GM21786 (cell line): Measurements from ENCODE around the gene GNAQ.

Experiments used
- ATAC-seq: cut with Tn5 transposase; IDR thresholded peaks from one replicate; pipeline ENCODE4 v1.9.1; 2021; ENCODE audit not compliant: unreplicated experiment

Gene GNAQ

DNA sequence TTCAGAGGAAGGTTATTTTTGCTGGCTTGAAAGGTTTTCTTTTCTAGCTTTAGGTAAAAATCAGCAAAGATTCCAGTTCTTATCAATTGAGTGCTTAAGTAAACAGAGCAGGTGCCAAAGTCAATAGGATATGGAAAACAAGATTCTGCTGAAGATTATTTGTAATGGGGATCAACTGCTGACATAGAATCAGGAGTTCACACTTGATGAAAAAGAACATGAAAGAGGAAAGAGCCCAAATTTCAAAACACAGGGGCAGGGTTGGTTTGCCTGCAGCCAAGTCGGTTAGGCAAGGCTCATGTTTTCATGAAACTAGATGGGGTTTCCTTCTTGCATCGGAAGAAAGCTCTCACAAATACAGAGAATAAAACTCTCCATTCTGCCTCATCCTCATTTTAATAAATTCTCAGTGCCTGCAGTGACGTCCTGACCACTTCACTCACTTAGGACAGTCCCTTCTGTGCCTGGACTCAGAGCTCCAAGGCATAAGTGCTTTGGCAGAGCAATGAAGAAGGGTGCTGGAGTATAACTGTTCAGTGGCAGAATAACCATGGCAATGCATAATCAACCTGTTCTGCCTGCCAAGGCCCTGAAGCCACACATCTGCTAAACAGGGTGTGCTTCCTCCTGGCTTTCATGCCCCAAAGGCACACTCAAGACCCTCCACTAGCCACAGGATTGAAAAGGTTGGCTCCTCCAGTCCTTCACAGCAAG is 179.6 kb downstream of the GNAQ start:
- no peak for ATAC-seq

DNA sequence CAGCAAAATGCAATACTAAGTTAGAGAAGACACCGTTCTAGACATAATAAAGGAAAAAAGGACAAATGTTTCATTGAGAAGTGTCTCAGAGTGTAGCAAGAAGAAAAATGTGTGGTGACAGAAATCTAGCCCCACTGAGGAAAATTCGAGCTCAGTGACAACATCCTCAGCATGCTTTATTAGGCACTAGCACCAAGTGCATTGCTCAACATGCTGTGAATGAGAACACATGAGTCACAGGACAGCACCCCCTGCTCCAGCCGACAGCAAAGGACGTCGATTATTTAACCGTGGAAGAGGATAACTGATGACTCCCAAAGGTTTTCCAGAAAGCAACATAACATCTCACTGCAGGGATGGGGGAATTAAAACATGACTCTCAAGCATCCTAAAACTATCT is 182.7 kb downstream of the GNAQ start:
- no peak for ATAC-seq

DNA sequence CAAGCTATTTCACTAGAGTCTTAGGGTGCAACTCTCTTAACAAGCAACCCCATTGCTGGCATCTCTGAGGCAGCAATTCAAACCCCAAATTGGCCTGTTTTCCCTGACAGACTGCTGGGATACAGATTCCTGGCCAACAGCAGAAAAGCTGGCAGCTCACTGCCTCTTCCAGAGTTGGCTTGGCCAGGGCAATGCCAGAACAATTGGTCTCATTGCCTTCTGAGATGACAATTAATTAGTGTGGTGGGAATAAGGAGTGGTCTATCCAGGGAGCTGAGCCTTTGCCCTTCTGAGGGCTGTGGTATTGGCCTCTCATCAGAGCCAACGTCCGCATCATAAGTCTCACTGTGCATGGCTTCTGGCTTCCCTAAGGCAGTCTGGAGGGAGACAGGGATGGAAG is 183.2 kb downstream of the GNAQ start:
- no peak for ATAC-seq

DNA sequence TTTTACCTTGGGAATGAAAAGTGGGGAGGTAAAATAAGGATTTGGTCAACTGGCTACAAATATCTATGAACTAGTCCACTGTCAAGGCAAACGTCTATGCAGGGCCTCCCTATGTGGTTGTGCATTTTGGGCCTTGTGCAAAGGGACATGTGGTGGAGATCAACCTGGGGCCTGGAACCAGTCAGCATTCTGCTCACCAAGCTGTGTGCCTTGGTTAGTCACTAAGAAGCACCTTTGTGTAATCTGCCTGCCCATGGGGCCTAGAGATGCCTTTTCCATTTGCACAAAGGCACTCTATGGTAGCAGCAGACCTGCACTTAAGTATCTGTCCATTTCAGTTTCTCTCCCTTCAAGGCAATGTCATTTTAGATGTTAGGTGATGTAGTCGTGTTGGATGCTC is 184.0 kb downstream of the GNAQ start:
- ATAC-seq: no peak

DNA sequence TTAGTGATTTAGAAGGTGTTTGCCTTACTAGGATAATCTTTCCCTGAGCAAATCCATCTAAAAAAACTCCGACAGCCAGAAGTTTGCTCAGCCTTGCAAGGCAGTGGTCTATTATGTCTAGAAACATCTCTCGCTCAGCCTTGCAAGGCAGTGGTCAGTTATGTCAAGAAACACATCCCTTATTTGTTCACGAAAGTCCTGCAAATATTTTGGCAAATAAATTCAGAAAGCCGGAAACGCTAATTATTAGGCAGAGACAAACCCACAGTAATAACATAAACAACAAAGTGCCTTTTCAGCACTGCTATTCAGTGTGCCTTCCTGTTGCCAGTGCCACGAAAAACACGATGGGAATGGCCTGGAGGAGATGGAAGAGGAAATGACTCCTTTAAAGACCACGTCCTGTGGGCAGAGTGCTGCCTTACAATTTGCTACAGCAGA is 184.5 kb downstream of the GNAQ start:
- no peak for ATAC-seq

DNA sequence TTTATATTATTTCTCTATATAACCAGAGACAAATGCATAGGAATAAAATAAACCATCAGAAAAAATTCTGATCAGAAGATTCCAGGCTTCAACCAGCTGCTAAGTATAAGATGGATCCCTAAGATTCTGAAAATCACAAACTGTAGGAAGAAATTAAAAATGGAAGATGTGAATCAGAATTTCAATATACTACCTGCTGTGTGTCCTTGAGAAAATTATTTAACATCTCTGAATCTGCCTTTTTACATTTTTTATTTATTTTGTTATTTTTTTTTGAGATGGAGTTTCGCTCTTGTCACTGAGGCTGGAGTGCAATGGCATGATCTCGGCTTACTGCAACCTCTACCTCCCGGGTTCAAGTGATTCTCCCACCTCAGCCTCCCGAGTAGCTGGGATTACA is 187.2 kb downstream of the GNAQ start:
- ATAC-seq: no peak

DNA sequence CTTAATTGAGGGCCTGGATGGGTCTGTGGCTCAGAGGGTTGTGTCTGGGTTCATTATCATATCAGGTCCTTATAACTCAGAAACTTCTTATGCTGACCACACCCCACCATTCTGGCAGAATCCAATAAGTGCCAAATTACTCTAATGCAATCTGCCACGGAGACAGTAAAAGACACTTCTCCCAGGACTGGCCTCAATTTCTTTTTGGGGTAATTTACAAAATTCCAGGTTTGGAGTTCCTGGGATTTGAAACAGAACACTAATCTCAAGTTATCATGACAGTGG is 187.8 kb downstream of the GNAQ start:
- no peak for ATAC-seq

DNA sequence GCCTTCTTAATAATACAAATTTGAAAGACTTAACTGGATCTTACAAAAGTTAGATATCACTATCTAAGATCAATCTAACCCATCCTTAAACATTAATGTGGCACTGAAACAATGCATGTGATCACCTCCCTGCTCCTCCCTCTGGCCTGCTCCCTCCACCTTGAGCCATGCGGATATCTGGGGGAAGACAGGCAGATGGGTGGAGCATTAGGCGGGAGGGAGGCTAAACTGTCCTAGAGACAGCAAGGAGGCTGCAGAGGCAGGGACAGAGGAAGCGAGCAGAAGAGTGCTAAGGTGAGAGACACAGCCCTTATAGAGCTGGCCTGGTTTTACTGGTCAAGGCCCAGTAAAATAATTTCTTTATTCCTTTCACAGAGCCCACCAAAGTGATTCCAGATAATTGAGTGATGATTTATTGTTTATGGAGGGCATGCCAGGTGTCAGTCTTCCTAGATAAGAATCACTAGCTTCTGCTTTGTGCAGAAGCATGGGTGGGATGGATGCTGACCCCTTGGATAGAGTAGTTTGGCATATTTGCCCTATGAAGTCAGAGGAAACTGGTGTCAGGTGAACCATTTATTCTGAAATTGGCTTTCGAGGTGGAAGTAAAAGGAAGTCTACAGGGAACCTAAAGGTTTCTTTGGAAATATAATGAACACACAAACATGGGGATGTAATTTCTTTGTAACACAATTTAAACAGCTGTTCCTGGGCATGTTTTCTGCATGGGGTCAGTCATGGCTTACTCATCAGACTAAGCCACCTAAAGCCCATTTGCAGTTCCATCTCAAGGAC is 188.3 kb downstream of the GNAQ start:
- no peak for ATAC-seq

DNA sequence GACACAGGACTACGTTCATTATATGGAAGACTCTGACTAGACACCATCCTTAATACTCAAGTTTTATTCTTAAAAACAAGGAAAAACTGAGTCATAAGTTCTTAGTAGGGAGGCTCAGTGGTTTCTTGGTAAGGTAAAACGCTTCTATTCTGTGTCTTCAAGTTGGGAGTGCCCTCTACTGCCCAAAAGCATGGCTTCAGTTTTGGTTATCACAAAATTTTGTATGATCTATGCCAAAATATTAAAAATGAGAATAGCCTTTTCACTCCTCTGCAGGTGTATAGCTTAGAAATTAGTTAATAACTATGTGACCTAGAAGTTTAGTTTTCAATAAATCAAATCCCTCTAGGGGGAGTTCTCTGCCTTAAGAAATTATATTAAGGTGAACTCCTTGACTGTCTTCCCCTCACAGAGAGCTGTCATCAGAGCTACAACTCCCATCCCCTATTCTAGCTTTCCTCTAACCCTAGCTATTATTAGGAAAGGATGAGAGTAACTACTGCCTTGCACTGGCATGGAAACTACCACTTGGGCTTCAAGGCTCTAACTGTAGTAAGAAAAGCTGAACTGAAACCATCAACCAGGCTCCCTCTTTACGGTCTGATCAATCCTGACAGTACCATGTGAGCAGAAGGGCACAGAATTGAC is 189.7 kb downstream of the GNAQ start:
- ATAC-seq: peak; percentile 88

DNA sequence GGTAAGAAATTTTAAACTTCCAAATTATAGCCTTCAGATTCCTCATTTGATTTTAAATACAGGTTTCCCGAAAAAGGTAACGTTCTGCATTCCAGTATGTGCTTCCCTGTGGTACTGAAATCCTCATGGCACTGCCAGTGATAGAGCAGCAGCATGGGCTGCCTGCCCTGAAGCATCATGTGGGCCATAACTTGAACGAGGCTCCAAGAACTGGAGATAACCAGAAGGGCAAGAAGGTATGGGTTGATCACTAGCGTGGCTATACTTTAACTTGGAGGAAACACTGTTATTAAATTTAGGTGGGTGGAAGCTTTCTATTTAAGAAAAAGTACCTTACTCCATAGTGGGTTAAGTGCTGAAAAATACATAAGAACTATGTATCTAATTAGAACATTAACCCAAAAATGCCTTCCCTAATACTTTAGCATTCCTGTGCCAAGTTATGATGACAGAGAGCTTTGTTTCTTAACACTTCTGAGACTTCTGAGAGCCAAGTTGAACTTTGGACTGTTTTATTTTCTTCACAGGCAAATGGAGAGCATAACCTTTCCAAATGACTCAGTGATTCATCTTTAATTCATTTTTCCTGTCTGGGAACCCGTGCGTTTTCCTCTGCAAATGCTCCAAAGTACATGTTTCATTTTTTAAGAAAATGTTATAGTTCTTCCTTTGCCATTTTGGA is 192.0 kb downstream of the GNAQ start:
- no peak for ATAC-seq

DNA sequence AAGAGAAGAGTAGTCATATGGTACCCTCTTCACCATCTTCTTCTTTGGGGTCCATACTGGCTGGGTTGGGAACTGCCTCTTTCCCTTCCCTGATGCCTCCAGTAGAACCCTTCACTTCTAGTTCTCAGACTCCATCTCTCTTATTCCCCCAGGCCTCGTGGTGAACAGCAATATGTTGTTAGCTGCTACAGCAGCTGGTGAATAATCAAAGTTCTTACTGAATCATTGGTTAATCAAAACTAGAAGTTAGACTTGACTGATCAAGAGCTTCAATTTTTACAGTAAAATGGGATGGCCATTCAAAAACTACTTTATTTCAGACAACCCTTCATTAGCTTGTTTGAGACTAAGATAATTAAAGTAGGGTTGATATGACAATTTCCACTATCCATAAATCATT is 192.6 kb downstream of the GNAQ start:
- no peak for ATAC-seq

DNA sequence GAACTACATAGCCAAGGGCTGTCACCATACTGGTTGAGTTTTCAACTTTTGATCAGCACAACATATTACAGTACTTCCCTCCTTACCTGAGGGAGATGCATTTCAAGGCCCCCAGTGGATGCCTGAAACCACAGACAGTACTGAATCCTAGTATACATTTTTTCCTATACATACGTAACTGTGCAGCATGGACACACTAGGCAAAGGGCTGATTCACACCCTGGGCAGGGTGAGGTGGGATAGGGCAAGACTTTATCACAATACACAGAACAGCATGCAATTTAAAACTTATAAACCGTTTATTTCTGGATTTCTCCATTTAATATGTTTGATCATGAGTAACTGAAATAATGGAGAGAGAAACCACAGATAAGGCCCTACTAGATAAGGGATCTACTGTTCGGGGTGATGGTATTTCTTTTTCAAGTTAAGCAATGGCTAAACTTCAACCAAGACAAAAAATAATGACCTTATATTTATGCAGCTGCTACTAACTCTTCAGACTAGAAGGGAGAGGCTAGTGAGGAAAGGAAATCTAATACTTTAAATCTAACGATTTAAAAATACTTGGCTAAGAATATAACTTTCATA is 196.6 kb downstream of the GNAQ start:
- ATAC-seq: no peak

DNA sequence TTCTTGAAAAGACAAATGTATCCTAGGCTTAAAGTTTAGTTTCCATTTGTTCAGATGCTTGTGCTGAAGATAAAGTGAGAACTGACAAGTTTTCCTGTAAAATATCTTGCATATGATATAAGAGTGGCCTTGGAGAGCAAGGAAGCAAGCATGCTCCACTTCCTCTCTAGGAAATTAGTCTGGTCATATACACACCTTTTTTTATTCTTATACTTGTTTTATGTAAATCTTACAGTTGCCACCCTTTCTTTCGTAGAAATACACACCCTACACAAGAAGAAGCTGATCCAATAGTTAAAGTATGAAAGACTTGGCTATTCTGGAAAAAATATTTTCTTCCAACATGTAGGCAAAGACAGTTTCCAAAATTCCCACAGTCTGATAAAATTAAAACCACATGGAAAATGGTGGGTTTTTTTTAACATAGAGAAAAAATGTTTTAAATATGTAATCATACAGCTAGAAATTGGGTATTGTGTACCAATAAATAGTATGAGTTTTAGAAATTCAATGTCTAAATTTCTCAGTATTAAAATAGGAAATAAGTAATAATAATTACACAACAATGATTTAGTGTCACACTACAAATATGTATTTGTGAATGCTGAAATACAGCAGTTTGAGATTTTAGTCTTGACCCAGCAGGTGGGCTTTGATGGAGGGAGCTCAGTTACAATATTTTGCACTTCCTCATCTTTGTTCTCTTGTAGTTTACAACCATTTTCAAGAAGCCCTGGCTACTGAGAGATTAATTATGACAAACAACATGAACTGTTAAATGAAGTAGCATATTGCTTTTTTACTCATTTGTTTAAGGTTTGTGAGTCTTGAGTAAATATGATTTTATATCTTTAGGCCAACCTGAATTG is 197.8 kb downstream of the GNAQ start:
- ATAC-seq: no peak

DNA sequence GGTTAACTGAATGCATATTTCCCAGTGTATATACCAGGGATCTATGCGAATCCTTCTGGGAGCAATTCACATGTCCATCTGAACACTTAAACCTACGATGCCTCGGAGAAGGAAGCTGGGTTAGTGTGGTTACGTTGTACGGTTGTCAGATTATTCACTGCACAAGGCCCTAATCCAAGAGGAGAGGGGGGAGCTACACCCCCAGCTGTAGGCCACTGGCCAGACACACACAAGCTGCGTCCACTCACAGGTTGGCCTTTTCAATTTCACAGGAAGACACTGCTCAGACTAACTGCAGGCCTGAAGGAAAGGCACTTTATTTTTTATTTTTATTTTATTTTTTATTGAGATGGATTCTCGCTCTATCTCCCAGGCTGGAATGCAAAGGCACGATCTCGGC is 199.0 kb downstream of the GNAQ start:
- ATAC-seq: no peak

DNA sequence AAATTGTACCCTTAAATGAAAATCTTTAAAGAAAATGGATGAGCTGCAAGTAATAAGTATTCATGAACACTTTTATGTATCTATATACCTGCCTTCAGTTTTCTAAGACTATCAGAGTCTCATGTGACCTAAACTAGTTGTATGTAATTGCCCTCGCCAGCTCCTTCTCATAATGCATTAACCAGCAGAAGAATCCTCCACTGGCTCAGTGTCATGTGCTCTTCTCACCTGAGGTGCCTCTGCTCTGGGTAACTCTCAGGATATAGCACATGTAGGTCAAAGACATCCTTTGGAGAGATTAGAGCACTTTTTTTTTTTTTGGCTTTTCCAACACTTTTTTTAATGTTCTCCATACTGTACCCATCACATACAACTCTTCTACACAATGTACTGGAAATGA is 199.8 kb downstream of the GNAQ start:
- ATAC-seq: no peak

DNA sequence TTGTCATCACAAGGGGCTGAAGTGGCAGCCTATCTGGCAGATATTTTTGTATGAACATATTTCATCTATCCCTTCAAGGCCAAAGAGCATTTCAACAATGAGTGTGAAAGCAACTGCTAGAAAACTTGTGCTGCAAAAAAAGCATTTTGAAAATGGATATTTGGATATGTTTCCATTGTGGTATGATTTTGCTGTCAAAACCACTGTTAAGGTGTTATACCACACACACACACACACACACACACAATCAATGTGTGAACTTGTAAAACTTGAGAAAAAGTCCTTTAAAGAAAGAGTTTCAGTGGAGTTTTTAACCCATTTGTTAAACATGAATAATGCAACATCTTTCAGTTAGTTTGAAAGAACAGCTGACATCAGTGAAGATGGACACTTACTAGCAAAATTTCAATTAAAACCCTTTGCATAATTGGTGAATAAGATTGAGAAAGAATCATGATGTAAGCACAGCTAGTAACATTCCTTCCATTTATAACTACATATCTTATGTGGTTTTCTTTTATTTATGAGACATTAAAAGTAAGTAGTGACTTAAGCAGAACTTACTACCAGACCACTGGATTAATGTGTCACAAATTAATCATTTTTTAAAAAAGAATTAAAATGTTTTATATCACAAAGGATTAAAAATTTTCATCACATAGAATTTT is 200.9 kb downstream of the GNAQ start:
- ATAC-seq: no peak

DNA sequence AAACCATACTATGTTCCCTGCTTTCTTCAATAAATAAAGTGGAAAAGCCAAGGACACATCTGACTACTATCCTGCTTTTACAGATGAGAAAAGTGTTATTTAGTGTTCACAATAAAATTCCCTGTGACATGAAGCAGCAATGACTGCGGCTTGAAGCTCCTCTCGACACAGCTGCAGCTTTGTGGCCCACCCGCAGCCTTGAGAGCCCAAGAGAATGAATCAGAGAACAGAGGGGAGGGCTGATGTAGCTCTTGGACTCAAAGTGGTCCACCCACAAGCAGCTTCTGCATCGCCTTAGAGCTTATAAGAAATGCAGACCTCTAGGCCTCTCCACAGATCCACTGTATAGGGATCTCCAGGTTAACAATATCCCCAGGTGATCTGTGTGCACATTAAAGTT is 202.2 kb downstream of the GNAQ start:
- no peak for ATAC-seq

DNA sequence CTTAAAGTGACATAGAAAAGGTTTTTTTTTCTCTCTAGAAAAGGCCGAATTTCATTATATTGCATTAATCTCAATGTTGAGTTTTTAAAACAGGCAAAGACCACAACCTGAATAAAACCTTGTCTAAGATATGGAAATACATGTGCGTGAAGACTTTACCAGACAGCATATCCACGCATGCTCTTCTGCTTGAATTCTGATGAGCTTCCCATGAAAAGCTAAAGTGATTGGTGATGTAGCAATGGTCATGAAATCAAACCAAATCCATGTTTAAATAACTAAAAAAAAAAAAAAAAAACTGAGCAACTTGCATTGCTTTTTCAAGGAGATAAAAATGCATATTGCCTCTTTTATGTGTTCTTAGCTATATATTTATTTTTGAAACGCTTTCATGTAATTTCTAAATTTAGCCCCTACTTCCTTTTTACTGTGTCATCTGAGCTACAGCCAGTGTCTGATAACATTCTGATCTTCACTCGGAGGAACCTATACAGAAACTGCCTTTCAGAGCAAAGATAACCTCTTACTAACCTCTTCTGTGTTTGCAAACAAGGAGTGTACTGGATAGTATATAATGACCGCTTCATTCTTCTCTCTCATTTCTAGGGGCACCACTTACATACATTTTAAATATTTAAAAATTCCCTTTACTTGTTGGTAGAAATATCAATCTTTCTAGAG is 204.4 kb downstream of the GNAQ start:
- ATAC-seq: peak; percentile 91

DNA sequence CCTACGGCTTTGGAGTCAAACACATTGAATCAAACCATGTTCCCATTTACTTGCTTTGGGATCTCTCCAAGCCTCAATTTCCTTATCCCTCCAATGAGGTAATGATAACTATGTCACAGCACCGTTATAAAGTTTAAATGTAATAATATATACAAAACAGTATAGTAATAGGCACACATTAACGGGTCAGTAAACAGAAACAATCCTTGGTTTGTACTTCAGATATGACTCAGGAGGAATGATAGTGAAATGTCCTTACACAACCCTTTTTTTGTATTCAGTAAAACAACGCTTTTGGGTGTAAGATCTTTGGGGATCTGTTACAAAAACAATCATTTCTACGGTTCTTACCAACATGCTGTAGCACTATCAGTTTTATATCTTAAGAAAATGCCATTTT is 205.0 kb downstream of the GNAQ start:
- ATAC-seq: no peak
